ENCODE data around the gene PXMP4. TPM values are rescaled to one million over a fixed set of nuclear protein-coding genes. Genes with fewer than 3 reads are reported as not detected.

The PXMP4 gene
- total and polyA plus RNA-seq, 2 donors from 2014 or later: 9.8 to 11.6 TPM

DNA sequence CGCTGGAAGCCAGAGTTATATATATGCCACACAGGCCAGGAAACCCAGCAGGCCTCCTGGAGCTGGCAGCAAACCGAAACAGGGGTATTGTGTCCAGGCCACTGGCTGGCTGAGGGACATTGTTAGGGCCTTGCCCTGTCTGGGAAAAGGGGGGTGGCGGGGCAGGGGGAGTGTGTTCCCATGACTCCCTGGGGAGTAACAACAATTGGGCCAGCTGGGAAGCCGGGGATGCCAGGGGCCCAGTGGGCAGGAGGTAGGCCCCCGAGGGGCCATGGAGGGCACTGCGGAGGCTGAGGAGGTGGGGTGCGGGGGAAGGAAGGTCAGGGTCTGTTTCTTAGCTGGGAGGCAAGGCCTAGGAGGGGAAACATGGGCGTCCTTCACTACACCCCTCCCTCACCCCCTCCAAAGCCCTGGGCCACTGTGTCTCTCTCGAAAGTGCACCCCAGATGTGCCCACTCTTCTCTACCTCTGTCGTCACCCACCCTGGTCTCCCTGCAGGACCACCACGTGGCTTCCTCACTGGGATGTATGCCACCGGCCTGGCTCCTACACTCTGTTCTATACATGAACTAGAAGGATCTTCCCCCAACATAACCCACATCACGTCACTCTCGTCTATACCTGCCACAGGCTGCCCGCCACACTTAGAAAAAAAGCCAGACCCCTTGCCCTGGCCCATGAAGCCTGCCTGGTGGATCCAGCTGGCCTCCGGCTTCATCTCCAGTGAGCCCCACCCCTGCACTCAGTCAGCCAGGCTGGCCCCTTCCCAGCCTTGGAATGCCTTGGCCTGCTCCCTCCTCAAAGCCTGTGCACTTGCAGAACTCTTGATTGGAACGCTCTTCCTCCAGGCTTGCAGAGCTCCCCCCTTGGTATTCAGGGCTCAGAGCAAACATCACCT, 26.1 kb downstream of the PXMP4 start:
- H3K4me3 ChIP-seq (ENCODE audit: low read length in 3 of 3): no peak overlapping the region
- peak overlapping the region in 1 of 2 donors; percentile 43 for H3K27ac ChIP-seq (ENCODE audit: low read depth in 2 of 2, low read length in 2 of 2)
- H3K4me1 ChIP-seq (ENCODE audit: control insufficient read depth in 2 of 3, insufficient read depth in 2 of 3, low read depth in 1 of 3, low read length in 3 of 3): no peaks in the 10 kb centered on the region
- TF ChIP-seq, protein P1, sequence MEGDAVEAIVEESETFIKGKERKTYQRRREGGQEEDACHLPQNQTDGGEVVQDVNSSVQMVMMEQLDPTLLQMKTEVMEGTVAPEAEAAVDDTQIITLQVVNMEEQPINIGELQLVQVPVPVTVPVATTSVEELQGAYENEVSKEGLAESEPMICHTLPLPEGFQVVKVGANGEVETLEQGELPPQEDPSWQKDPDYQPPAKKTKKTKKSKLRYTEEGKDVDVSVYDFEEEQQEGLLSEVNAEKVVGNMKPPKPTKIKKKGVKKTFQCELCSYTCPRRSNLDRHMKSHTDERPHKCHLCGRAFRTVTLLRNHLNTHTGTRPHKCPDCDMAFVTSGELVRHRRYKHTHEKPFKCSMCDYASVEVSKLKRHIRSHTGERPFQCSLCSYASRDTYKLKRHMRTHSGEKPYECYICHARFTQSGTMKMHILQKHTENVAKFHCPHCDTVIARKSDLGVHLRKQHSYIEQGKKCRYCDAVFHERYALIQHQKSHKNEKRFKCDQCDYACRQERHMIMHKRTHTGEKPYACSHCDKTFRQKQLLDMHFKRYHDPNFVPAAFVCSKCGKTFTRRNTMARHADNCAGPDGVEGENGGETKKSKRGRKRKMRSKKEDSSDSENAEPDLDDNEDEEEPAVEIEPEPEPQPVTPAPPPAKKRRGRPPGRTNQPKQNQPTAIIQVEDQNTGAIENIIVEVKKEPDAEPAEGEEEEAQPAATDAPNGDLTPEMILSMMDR (IDR thresholded peaks at IDR 0.05; ENCODE audit: borderline replicate concordance, extremely low read depth, insufficient read depth): no peak
- H3K27me3 ChIP-seq (ENCODE audit: control insufficient read depth, insufficient read depth, low read length): no peaks in the 10 kb centered on the region
- intact Hi-C loops (cut with DNase I): no loop called here
- DNase-seq (peak in 1 of 5 donors; percentile 41), FAIRE-seq (no peak)
- no peaks in the 10 kb centered on the region for H3K36me3 ChIP-seq (ENCODE audit: control insufficient read depth in 2 of 3, insufficient read depth in 3 of 3, low read length in 3 of 3)
- no peak overlapping the region for H3K9ac ChIP-seq (ENCODE audit: low read length in 3 of 3)
- H3K9me3 ChIP-seq (ENCODE audit: control insufficient read depth in 2 of 3, insufficient read depth in 1 of 3, low read length in 3 of 3): no peaks in the 10 kb centered on the region

GRCh38 chr20:33693289-33693688, 26.8 kb downstream of the PXMP4 start:
- no peak for DNase-seq
- FAIRE-seq: no peak
- intact Hi-C loops (cut with DNase I): no loop called here

DNA sequence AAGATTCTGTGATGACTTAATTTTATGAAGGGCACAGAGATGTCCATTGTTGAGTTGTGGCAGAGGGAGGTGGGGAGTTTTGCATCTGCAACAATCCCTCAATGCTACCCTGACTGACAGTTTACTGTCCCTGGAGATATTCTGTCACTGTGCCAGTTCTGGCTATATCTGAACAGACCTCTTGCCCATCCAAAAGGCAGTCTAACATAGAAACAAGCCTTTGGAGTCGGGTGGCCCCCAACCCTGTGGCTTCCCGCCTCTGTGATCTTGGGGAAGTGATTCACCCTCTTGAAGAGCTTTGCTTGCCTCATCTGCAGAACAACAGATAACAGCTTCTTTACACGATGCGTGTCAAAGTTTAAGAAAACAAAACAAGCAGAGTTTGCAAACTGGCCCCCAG, 30.1 kb downstream of the PXMP4 start:
- Histone ChIP-seq H3K36me3 (ENCODE audit: control insufficient read depth in 2 of 3, insufficient read depth in 3 of 3, low read length in 3 of 3) (no peaks in the 10 kb centered on the region), H3K4me1 (ENCODE audit: control insufficient read depth in 2 of 3, insufficient read depth in 2 of 3, low read depth in 1 of 3, low read length in 3 of 3) (peaks cover 0 to 6% (median 0%) of the 10 kb centered on the region in 3 donors), H3K9ac (ENCODE audit: low read length in 3 of 3) (no peak overlapping the region), H3K27me3 (ENCODE audit: control insufficient read depth, insufficient read depth, low read length) (no peaks in the 10 kb centered on the region), H3K27ac (ENCODE audit: low read depth in 2 of 2, low read length in 2 of 2) (no peak overlapping the region), H3K4me3 (ENCODE audit: low read length in 3 of 3) (no peak overlapping the region), H3K9me3 (ENCODE audit: control insufficient read depth in 2 of 3, insufficient read depth in 1 of 3, low read length in 3 of 3) (no peaks in the 10 kb centered on the region)
- TF ChIP-seq, protein P1 (IDR thresholded peaks at IDR 0.05; ENCODE audit: borderline replicate concordance, extremely low read depth, insufficient read depth): no peak
- intact Hi-C loops (cut with DNase I): no loop called here
- DNase-seq (no peak), FAIRE-seq (no peak)

More at GRCh38 chr20:33693289-33693688, 26.8 kb downstream of the PXMP4 start:
- no peaks in the 10 kb centered on the region for H3K9me3 ChIP-seq (ENCODE audit: control insufficient read depth in 2 of 3, insufficient read depth in 1 of 3, low read length in 3 of 3)
- H3K4me3 ChIP-seq (ENCODE audit: low read length in 3 of 3): no peak overlapping the region
- H3K4me1 ChIP-seq (ENCODE audit: control insufficient read depth in 2 of 3, insufficient read depth in 2 of 3, low read depth in 1 of 3, low read length in 3 of 3): no peaks in the 10 kb centered on the region
- no peak overlapping the region for H3K9ac ChIP-seq (ENCODE audit: low read length in 3 of 3)
- TF ChIP-seq, protein P1 (IDR thresholded peaks at IDR 0.05; ENCODE audit: borderline replicate concordance, extremely low read depth, insufficient read depth): no peak
- H3K27ac ChIP-seq (ENCODE audit: low read depth in 2 of 2, low read length in 2 of 2): no peak overlapping the region
- H3K27me3 ChIP-seq (ENCODE audit: control insufficient read depth, insufficient read depth, low read length): no peaks in the 10 kb centered on the region
- no peaks in the 10 kb centered on the region for H3K36me3 ChIP-seq (ENCODE audit: control insufficient read depth in 2 of 3, insufficient read depth in 3 of 3, low read length in 3 of 3)
